ENCODE results near the gene ATAD3A.

ATAD3A gene

DNA sequence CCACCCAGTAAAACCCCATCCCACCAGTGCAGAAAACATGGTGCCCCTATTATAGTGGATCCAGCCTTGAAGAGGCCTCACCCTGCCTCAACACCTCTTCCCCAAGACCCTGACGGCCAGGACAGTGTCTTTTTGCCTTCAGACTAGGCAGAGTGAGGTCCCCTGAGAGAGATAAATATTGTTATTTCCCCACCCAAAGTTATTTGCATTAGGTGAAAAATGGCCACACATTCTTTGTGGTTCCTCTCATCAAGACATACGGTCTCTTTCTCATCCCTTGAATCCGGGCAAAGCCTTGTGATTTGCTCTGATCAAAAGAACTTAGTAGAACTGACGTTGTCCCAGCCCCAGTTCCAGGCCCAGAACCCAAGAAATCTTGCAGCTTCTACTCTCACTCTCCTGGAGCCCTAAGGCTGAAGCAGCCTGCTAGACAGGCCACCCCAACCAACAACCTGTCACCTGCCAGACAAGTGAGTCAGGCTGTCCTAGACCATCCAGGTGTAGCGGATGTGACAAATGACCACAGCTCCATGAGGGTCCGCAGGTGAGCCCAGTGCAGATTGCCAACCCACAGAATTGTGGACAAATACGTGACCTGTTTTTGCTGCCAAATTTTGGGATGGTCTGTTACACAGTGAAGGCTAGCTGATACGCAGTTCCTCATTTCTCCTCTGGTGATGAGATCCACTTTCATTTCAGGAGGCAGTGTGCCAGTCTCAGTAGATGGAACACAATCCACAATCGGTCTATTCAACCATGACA is 70.8 kb downstream of the ATAD3A start:
- no peaks in the 10 kb centered on the region for H3K27me3 ChIP-seq (ENCODE audit: low read depth, low read length)
- no peaks in the 10 kb centered on the region for H3K36me3 ChIP-seq (replicated peaks; ENCODE audit: low read depth, low read length)
- TF ChIP-seq EZH2phosphoT487 (IDR thresholded peaks at IDR 0.05; ENCODE audit: low read depth): no peak
- no peak for TF ChIP-seq CTCF (IDR thresholded peaks at IDR 0.05; ENCODE audit: low read depth, low read length)
- H3K4me3 ChIP-seq (ENCODE audit: low read length): no peak overlapping the region
- H4K20me1 ChIP-seq (ENCODE audit: insufficient read depth, low read length): no peaks in the 10 kb centered on the region
- H3K4me2 ChIP-seq (ENCODE audit: low read length): peak overlapping the region; percentile 5; the same call in 1 of the 2 replicates
- no peak overlapping the region for H3K27ac ChIP-seq (ENCODE audit: low read length)
- H3K79me2 ChIP-seq (ENCODE audit: low read length): no peaks in the 10 kb centered on the region
- H3K9ac ChIP-seq (ENCODE audit: low read length): no peak overlapping the region
- H3K4me1 ChIP-seq (ENCODE audit: low read length): peaks cover 5% of the 10 kb centered on the region; the same call in 1 of the 2 replicates
- no peak overlapping the region for H2AFZ ChIP-seq (ENCODE audit: low read depth, low read length)
- H3K9me3 ChIP-seq (ENCODE audit: insufficient read depth, low read length): no peaks in the 10 kb centered on the region

DNA sequence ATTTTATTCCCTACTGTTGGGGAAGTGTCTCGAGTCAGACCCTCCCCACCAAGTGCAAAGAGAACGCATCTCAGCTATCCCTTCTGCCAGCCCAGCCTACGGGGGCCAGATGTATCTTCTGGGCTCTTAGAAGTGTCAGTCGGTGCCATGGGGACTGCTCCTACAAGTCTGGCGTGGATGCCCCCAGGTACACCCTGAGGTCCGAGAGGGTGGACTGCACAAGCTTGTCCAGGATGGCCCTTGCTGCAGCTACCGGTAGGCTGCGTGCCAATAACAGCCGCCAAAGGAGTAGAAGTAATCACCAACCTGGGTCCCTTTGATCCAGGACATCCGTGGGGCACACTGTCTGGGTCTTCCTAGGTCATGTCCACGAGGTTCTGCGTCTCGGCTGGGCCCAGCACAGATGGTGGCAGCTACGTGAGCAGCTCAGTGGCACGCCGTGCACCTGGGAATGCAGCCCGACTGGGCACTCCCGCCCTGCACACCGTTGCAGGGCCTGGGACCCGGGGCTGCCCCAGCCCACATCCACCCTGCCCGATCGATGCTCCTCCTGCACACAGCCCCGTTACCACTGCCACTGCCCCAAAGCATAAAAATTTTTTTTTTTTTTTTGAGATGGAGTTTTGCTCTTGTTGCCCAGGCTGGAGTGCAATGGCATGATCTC is 71.5 kb downstream of the ATAD3A start:
- Histone ChIP-seq H3K4me2 (ENCODE audit: low read length) (peak overlapping the region; percentile 5; the same call in 1 of the 2 replicates), H3K27ac (ENCODE audit: low read length) (no peak overlapping the region), H3K27me3 (ENCODE audit: low read depth, low read length) (no peaks in the 10 kb centered on the region), H3K4me3 (ENCODE audit: low read length) (no peak overlapping the region), H3K79me2 (ENCODE audit: low read length) (no peaks in the 10 kb centered on the region), H4K20me1 (ENCODE audit: insufficient read depth, low read length) (no peaks in the 10 kb centered on the region), H3K36me3 (replicated peaks; ENCODE audit: low read depth, low read length) (no peaks in the 10 kb centered on the region), H3K9ac (ENCODE audit: low read length) (no peak overlapping the region), H2AFZ (ENCODE audit: low read depth, low read length) (no peak overlapping the region), H3K4me1 (ENCODE audit: low read length) (peaks cover 5% of the 10 kb centered on the region; the same call in 1 of the 2 replicates), H3K9me3 (ENCODE audit: insufficient read depth, low read length) (no peaks in the 10 kb centered on the region)
- no peak for TF ChIP-seq EZH2phosphoT487 (IDR thresholded peaks at IDR 0.05; ENCODE audit: low read depth)
- TF ChIP-seq CTCF (IDR thresholded peaks at IDR 0.05; ENCODE audit: low read depth, low read length): no peak
